Posterior vena cava (tissue), 2 donors: Measurements from ENCODE around the gene GATAD2A. TPM values are rescaled to one million over a fixed set of nuclear protein-coding genes. Genes with fewer than 3 reads are reported as not detected.
"Not testable (repeated sequence)": the region's sequence is repeated elsewhere in the genome, so short reads cannot be mapped to it uniquely, and the experiment has no call there.

Experiments
- DNase-seq: peaks from one replicate; pipeline ENCODE4 v3.0.0-alpha.2; 2020; ENCODE audit warnings: low spot score
- intact Hi-C, 2 donors: fragments of 100-400 bp; cut with DNase I; formaldehyde crosslinking; loops; one replicate each; pipeline versions ENCODE4 v1.14.1 to v1.14.2; 2022 to 2023
- total RNA-seq, 2 donors: library from RNA; stranded (reverse); fragmentation: NEBNext Ultra II Directional; extraction: Animal tissue kit (Norgen Biotek cat#: 25700); gene quantifications; one replicate each; pipeline ENCODE4 v1.2.1, GENCODE V29; 2021
- donor health status: DM: yes; HTN: yes; CAD: no.
- donor health status: DM: yes; HTN: yes; CAD: no.

GATAD2A gene
- total RNA-seq, 2 donors from 2014 or later, result 54.3 to 70.9 TPM

GRCh38 chr19:19460258-19460731, 54.8 kb downstream of the GATAD2A start:
- intact Hi-C loops, result no loop called here

GRCh38 chr19:19460761-19461265, 55.3 kb downstream of the GATAD2A start:
- peak; percentile 88 for DNase-seq
- intact Hi-C loops, result no loop called here

More at GRCh38 chr19:19460258-19460731, 54.8 kb downstream of the GATAD2A start:
- peak; percentile 79 for DNase-seq

- peak; percentile 49 for DNase-seq
- intact Hi-C loops, result no loop called here
Measured at GRCh38 chr19:19461306-19461670, 55.8 kb downstream of the GATAD2A start.

- DNase-seq, result peak; percentile 85
- intact Hi-C loops, result no loop called here
Measured at GRCh38 chr19:19461671-19462622, 56.5 kb downstream of the GATAD2A start.

GRCh38 chr19:19463348-19464117, 58.1 kb downstream of the GATAD2A start:
- DNase-seq, result peak; percentile 88
- intact Hi-C loops, result no loop called here

GRCh38 chr19:19464339-19465098, 59.0 kb downstream of the GATAD2A start:
- intact Hi-C loops, result no loop called here
- no peak for DNase-seq

GRCh38 chr19:19465436-19466070, 60.1 kb downstream of the GATAD2A start:
- intact Hi-C loops, result no loop called here
- DNase-seq, result no peak

GRCh38 chr19:19466201-19466600, 60.7 kb downstream of the GATAD2A start:
- intact Hi-C loops, result no loop called here
- no peak for DNase-seq

- DNase-seq, result no peak
- intact Hi-C loops, result no loop called here
Measured at GRCh38 chr19:19468424-19469050, 63.1 kb downstream of the GATAD2A start.

- DNase-seq, result no peak
- intact Hi-C loops, result no loop called here
Measured at GRCh38 chr19:19470579-19470978, 65.1 kb downstream of the GATAD2A start.

GRCh38 chr19:19471682-19472081, 66.2 kb downstream of the GATAD2A start:
- intact Hi-C loops, result no loop called here

GRCh38 chr19:19472106-19472505, 66.6 kb downstream of the GATAD2A start:
- intact Hi-C loops, DNase-seq: not testable (repeated sequence)

More at GRCh38 chr19:19471682-19472081, 66.2 kb downstream of the GATAD2A start:
- no peak for DNase-seq

- intact Hi-C loops, result no loop called here
- DNase-seq, result no peak
Measured at GRCh38 chr19:19475015-19475765, 69.7 kb downstream of the GATAD2A start.

GRCh38 chr19:19475849-19476828, 70.7 kb downstream of the GATAD2A start:
- DNase-seq, result no peak
- intact Hi-C loops, result no loop called here

- DNase-seq, result no peak
- intact Hi-C loops, result no loop called here
Measured at GRCh38 chr19:19477705-19478383, 72.4 kb downstream of the GATAD2A start.

- intact Hi-C loops, result no loop called here
- no peak for DNase-seq
Measured at GRCh38 chr19:19480688-19481087, 75.2 kb downstream of the GATAD2A start.
